ENCODE measurements around the gene CHST13.
"Not testable (repeated sequence)": the region's sequence is repeated elsewhere in the genome, so short reads cannot be mapped to it uniquely, and the experiment has no call there.

Gene CHST13

GRCh38 chr3:126556637-126557414, 32.9 kb downstream of the CHST13 start:
- no peak for DNase-seq

GRCh38 chr3:126557415-126557745, 33.4 kb downstream of the CHST13 start:
- no peak for DNase-seq

- DNase-seq, result no peak
These were observed 33.8 kb downstream of the CHST13 start for GRCh38 chr3:126557761-126558160.

- DNase-seq, result no peak
These were observed 34.5 kb downstream of the CHST13 start, which contains the start of gene C3orf22 for GRCh38 chr3:126558336-126559071. C3orf22 (minus strand) TSS chr3:126558932; CDS start chr3:126553390, 5,542 bp downstream.

- DNase-seq, result no peak
These were observed 38.9 kb downstream of the CHST13 start for GRCh38 chr3:126562737-126563276.

GRCh38 chr3:126567696-126568438, 43.9 kb downstream of the CHST13 start:
- DNase-seq, result no peak

- DNase-seq, result no peak
These were observed 44.9 kb downstream of the CHST13 start for GRCh38 chr3:126568776-126569342.

- DNase-seq, result no peak
These were observed 45.5 kb downstream of the CHST13 start for GRCh38 chr3:126569390-126569975.

- no peak for DNase-seq
These were observed 46.2 kb downstream of the CHST13 start for GRCh38 chr3:126570103-126570541.

- no peak for DNase-seq
These were observed 47.1 kb downstream of the CHST13 start for GRCh38 chr3:126571078-126571477.

GRCh38 chr3:126573492-126574117, 49.6 kb downstream of the CHST13 start:
- DNase-seq, result no peak

GRCh38 chr3:126577261-126577660, 53.3 kb downstream of the CHST13 start:
- DNase-seq, result no peak

GRCh38 chr3:126578702-126579101, 54.7 kb downstream of the CHST13 start:
- no peak for DNase-seq

GRCh38 chr3:126580746-126581145, 56.8 kb downstream of the CHST13 start:
- no peak for DNase-seq

- DNase-seq, result no peak
These were observed 57.6 kb downstream of the CHST13 start for GRCh38 chr3:126581569-126581968.

- no peak for DNase-seq
These were observed 58.4 kb downstream of the CHST13 start for GRCh38 chr3:126582311-126582710.

GRCh38 chr3:126591515-126591914, 67.6 kb downstream of the CHST13 start:
- DNase-seq, result not testable (repeated sequence)

All from activated CD4-positive, alpha-beta T cell treated with anti-CD3 and anti-CD28 coated beads, Interleukin-10, Interleukin-2, amounts not matched to agents 100 ng/mL and 50 ng/mL, durations not matched to agents 16 hours and 8 hours (primary cell).